ENCODE data around the gene FARSB.

Gene FARSB

DNA sequence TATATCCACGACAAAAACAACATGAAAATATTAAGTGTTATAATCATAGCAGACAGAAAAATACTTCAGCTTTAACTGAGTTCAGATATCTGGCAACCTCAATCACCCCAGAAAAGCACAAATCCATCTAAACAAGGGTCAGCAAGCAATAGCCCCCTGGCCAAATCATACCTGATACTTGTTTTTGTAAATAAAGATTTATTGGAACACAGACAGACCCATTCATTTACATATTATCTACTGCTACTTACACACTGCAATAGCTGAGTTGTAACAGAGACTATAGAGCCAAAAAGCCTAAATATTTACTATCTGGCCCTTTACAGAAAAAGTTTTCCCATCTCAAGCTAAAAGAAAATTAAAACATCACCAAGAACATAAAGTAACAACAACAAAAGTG is 12.8 kb downstream of the FARSB start:
- H3K4me1 ChIP-seq (ENCODE audit: control insufficient read depth in 1 of 2, insufficient read depth in 2 of 2, low read length in 2 of 2), result no peaks in the 10 kb centered on the region
- no peak overlapping the region for H2BK5ac ChIP-seq (ENCODE audit: low read depth, low read length, poor library complexity)
- H4K12ac ChIP-seq (ENCODE audit: low read depth, low read length), result no peak overlapping the region
- peaks cover 7 to 11% of the 10 kb centered on the region in 2 experiments for H3K36me3 ChIP-seq (ENCODE audit: control insufficient read depth in 1 of 2, insufficient read depth in 2 of 2, low read length in 2 of 2)
- DNase-seq, result no peak
- no peak overlapping the region for H3K23ac ChIP-seq (ENCODE audit: low read length)
- no peak overlapping the region for H2AFZ ChIP-seq (ENCODE audit: insufficient read depth, low read length, poor library complexity)
- no peak overlapping the region for H4K91ac ChIP-seq (ENCODE audit: low read depth, low read length)
- no peaks in the 10 kb centered on the region for H3K27me3 ChIP-seq (ENCODE audit: insufficient read depth, low read length)
- no peak overlapping the region for H3K14ac ChIP-seq (ENCODE audit: low read length)
- no peaks in the 10 kb centered on the region for H3K79me2 ChIP-seq (ENCODE audit: control insufficient read depth, insufficient read depth, low read length, poor library complexity)
- H3K4me3 ChIP-seq (ENCODE audit: low read depth, low read length), result no peak overlapping the region
- H2AK5ac ChIP-seq (ENCODE audit: low read length), result no peak overlapping the region
- H3K9ac ChIP-seq (ENCODE audit: low read length), result no peak overlapping the region
- H3K4ac ChIP-seq (ENCODE audit: low read depth, low read length), result no peak overlapping the region
- no peak overlapping the region for H2BK12ac ChIP-seq (ENCODE audit: low read length)
- no peaks in the 10 kb centered on the region for H3K9me3 ChIP-seq (ENCODE audit: insufficient read depth, low read depth, low read length)
- no peak overlapping the region for H3K4me2 ChIP-seq (ENCODE audit: low read length)
- no peak overlapping the region for H3K27ac ChIP-seq (ENCODE audit: low read depth, low read length)
- H4K8ac ChIP-seq (ENCODE audit: low read depth, low read length), result no peak overlapping the region
- no peak overlapping the region for H2BK120ac ChIP-seq (ENCODE audit: insufficient read depth, low read length, poor library complexity)
- H3K79me1 ChIP-seq (ENCODE audit: low read length), result no peaks in the 10 kb centered on the region
- no peak overlapping the region for H3K18ac ChIP-seq (ENCODE audit: low read length)
- no CpG with 5 or more reads among the region's 1 CpG for WGBS (ENCODE audit: extremely low coverage, insufficient coverage, insufficient read length)

DNA sequence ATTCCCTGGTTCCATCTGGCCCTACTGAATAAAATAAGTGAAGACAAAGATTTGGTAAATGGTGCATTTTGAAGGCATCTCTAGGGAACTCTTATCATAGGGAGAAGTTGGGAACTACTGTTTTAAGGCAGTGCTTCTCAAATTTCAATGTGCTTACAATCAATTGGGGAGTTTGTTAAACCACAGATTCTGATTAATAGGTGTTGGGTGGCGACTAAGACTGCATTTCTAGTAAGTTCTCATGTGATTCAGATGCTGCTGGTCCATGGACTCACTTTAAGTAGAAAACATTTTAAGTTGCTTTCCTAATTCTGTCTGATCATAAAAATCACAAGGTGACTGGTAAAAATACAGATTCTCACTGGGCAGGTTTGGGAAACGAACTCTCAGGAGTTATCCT is 14.6 kb downstream of the FARSB start:
- Histone ChIP-seq H3K18ac (ENCODE audit: low read length) (no peak overlapping the region), H3K79me2 (ENCODE audit: control insufficient read depth, insufficient read depth, low read length, poor library complexity) (no peaks in the 10 kb centered on the region), H4K91ac (ENCODE audit: low read depth, low read length) (no peak overlapping the region), H3K4me1 (ENCODE audit: control insufficient read depth in 1 of 2, insufficient read depth in 2 of 2, low read length in 2 of 2) (no peaks in the 10 kb centered on the region), H2BK120ac (ENCODE audit: insufficient read depth, low read length, poor library complexity) (no peak overlapping the region), H3K27me3 (ENCODE audit: insufficient read depth, low read length) (no peaks in the 10 kb centered on the region), H3K4me2 (ENCODE audit: low read length) (no peak overlapping the region), H3K27ac (ENCODE audit: low read depth, low read length) (no peak overlapping the region), H3K4ac (ENCODE audit: low read depth, low read length) (no peak overlapping the region), H2BK5ac (ENCODE audit: low read depth, low read length, poor library complexity) (no peak overlapping the region), H3K36me3 (ENCODE audit: control insufficient read depth in 1 of 2, insufficient read depth in 2 of 2, low read length in 2 of 2) (peaks cover 4 to 10% of the 10 kb centered on the region in 2 experiments), H3K9ac (ENCODE audit: low read length) (no peak overlapping the region), H2AK5ac (ENCODE audit: low read length) (no peak overlapping the region), H3K79me1 (ENCODE audit: low read length) (no peaks in the 10 kb centered on the region), H4K8ac (ENCODE audit: low read depth, low read length) (no peak overlapping the region), H3K4me3 (ENCODE audit: low read depth, low read length) (no peak overlapping the region), H2AFZ (ENCODE audit: insufficient read depth, low read length, poor library complexity) (no peak overlapping the region), H3K23ac (ENCODE audit: low read length) (no peak overlapping the region), H4K12ac (ENCODE audit: low read depth, low read length) (no peak overlapping the region), H3K14ac (ENCODE audit: low read length) (no peak overlapping the region), H3K9me3 (ENCODE audit: insufficient read depth, low read depth, low read length) (no peaks in the 10 kb centered on the region), H2BK12ac (ENCODE audit: low read length) (no peak overlapping the region)
- no CpG with 5 or more reads among the region's 2 CpGs for WGBS (ENCODE audit: extremely low coverage, insufficient coverage, insufficient read length)
- DNase-seq, result no peak

DNA sequence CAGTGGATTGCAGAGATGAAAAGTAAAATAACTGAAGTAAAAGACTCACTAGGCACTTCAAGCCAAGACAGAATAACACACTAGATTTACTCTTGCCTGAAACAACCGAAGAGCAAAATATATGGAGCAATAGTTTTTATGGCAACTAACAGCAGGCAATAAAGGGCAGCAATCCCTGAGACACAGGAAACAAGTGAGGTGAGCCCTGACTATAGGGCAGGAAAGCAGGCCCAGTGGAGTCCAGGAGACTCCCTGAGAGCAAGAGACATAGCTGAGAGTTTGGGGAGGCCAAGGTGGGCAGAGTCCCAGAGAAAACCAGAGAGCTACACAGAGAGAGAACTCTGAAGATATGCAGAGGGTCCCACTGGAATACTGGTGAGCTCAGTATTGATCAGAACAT is 18.8 kb downstream of the FARSB start:
- H3K36me3 ChIP-seq (ENCODE audit: control insufficient read depth in 1 of 2, insufficient read depth in 2 of 2, low read length in 2 of 2), result peaks cover 8 to 10% of the 10 kb centered on the region in 2 experiments
- no peak for DNase-seq
- H3K27ac ChIP-seq (ENCODE audit: low read depth, low read length), result no peak overlapping the region
- H2BK5ac ChIP-seq (ENCODE audit: low read depth, low read length, poor library complexity), result no peak overlapping the region
- no peak overlapping the region for H3K14ac ChIP-seq (ENCODE audit: low read length)
- H3K9me3 ChIP-seq (ENCODE audit: insufficient read depth, low read depth, low read length), result no peaks in the 10 kb centered on the region
- no peak overlapping the region for H2AK5ac ChIP-seq (ENCODE audit: low read length)
- no peaks in the 10 kb centered on the region for H3K27me3 ChIP-seq (ENCODE audit: insufficient read depth, low read length)
- H4K91ac ChIP-seq (ENCODE audit: low read depth, low read length), result no peak overlapping the region
- H4K8ac ChIP-seq (ENCODE audit: low read depth, low read length), result no peak overlapping the region
- H2BK120ac ChIP-seq (ENCODE audit: insufficient read depth, low read length, poor library complexity), result no peak overlapping the region
- H3K9ac ChIP-seq (ENCODE audit: low read length), result no peak overlapping the region
- no peak overlapping the region for H3K4me3 ChIP-seq (ENCODE audit: low read depth, low read length)
- no peaks in the 10 kb centered on the region for H3K79me2 ChIP-seq (ENCODE audit: control insufficient read depth, insufficient read depth, low read length, poor library complexity)
- H2AFZ ChIP-seq (ENCODE audit: insufficient read depth, low read length, poor library complexity), result no peak overlapping the region
- no peak overlapping the region for H3K23ac ChIP-seq (ENCODE audit: low read length)
- no peak overlapping the region for H3K18ac ChIP-seq (ENCODE audit: low read length)
- H4K12ac ChIP-seq (ENCODE audit: low read depth, low read length), result no peak overlapping the region
- H2BK12ac ChIP-seq (ENCODE audit: low read length), result no peak overlapping the region
- no peaks in the 10 kb centered on the region for H3K79me1 ChIP-seq (ENCODE audit: low read length)
- H3K4me1 ChIP-seq (ENCODE audit: control insufficient read depth in 1 of 2, insufficient read depth in 2 of 2, low read length in 2 of 2), result no peaks in the 10 kb centered on the region
- WGBS (ENCODE audit: extremely low coverage, insufficient coverage, insufficient read length), result no CpG with 5 or more reads among the region's 1 CpG
- H3K4me2 ChIP-seq (ENCODE audit: low read length), result no peak overlapping the region
- H3K4ac ChIP-seq (ENCODE audit: low read depth, low read length), result no peak overlapping the region

DNA sequence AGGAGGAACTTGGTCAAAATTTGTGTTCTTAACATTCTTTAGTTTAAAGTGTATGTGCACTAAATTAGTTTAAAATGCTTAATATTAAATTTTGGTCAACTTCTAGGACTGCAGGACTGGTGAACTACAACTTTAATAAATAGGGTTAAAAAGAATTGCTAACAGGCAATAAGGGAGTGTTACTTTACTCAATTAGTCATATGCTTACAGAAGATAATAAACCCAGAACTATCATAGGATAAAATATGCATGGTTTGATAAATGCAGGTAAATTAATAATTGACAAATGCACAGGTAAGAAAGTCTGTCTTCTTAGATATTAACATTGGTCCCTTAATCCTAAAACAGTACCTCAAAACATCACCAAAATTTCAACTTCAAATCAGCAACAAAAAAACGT is 20.6 kb downstream of the FARSB start:
- Histone ChIP-seq H4K12ac (ENCODE audit: low read depth, low read length) (no peak overlapping the region), H3K9ac (ENCODE audit: low read length) (no peak overlapping the region), H2BK120ac (ENCODE audit: insufficient read depth, low read length, poor library complexity) (no peak overlapping the region), H3K27me3 (ENCODE audit: insufficient read depth, low read length) (no peaks in the 10 kb centered on the region), H3K4me3 (ENCODE audit: low read depth, low read length) (no peak overlapping the region), H3K23ac (ENCODE audit: low read length) (no peak overlapping the region), H3K79me1 (ENCODE audit: low read length) (no peaks in the 10 kb centered on the region), H2BK5ac (ENCODE audit: low read depth, low read length, poor library complexity) (no peak overlapping the region), H3K4ac (ENCODE audit: low read depth, low read length) (no peak overlapping the region), H3K14ac (ENCODE audit: low read length) (no peak overlapping the region), H4K91ac (ENCODE audit: low read depth, low read length) (no peak overlapping the region), H2AK5ac (ENCODE audit: low read length) (no peak overlapping the region), H3K4me1 (ENCODE audit: control insufficient read depth in 1 of 2, insufficient read depth in 2 of 2, low read length in 2 of 2) (no peaks in the 10 kb centered on the region), H2AFZ (ENCODE audit: insufficient read depth, low read length, poor library complexity) (no peak overlapping the region), H3K9me3 (ENCODE audit: insufficient read depth, low read depth, low read length) (no peaks in the 10 kb centered on the region), H2BK12ac (ENCODE audit: low read length) (no peak overlapping the region), H3K4me2 (ENCODE audit: low read length) (no peak overlapping the region), H3K79me2 (ENCODE audit: control insufficient read depth, insufficient read depth, low read length, poor library complexity) (no peaks in the 10 kb centered on the region), H4K8ac (ENCODE audit: low read depth, low read length) (no peak overlapping the region), H3K27ac (ENCODE audit: low read depth, low read length) (no peak overlapping the region), H3K36me3 (ENCODE audit: control insufficient read depth in 1 of 2, insufficient read depth in 2 of 2, low read length in 2 of 2) (peaks cover 10 to 14% of the 10 kb centered on the region in 2 experiments), H3K18ac (ENCODE audit: low read length) (no peak overlapping the region)
- DNase-seq, result no peak
- no CpG with 5 or more reads among the region's 1 CpG for WGBS (ENCODE audit: extremely low coverage, insufficient coverage, insufficient read length)

Data from trophoblast cell (in vitro differentiated cells and primary cell).